HG03575 (cell line): ENCODE measurements around the gene SFXN4.

ENCODE experiments used
- ATAC-seq: cut with Tn5 transposase; IDR thresholded peaks from one replicate; pipeline ENCODE4 v1.9.1; 2021; ENCODE audit not compliant: unreplicated experiment, insufficient number of reproducible peaks, low FRiP score; ENCODE audit errors: extremely low read depth

SFXN4 gene, protein sequence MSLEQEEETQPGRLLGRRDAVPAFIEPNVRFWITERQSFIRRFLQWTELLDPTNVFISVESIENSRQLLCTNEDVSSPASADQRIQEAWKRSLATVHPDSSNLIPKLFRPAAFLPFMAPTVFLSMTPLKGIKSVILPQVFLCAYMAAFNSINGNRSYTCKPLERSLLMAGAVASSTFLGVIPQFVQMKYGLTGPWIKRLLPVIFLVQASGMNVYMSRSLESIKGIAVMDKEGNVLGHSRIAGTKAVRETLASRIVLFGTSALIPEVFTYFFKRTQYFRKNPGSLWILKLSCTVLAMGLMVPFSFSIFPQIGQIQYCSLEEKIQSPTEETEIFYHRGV

DNA sequence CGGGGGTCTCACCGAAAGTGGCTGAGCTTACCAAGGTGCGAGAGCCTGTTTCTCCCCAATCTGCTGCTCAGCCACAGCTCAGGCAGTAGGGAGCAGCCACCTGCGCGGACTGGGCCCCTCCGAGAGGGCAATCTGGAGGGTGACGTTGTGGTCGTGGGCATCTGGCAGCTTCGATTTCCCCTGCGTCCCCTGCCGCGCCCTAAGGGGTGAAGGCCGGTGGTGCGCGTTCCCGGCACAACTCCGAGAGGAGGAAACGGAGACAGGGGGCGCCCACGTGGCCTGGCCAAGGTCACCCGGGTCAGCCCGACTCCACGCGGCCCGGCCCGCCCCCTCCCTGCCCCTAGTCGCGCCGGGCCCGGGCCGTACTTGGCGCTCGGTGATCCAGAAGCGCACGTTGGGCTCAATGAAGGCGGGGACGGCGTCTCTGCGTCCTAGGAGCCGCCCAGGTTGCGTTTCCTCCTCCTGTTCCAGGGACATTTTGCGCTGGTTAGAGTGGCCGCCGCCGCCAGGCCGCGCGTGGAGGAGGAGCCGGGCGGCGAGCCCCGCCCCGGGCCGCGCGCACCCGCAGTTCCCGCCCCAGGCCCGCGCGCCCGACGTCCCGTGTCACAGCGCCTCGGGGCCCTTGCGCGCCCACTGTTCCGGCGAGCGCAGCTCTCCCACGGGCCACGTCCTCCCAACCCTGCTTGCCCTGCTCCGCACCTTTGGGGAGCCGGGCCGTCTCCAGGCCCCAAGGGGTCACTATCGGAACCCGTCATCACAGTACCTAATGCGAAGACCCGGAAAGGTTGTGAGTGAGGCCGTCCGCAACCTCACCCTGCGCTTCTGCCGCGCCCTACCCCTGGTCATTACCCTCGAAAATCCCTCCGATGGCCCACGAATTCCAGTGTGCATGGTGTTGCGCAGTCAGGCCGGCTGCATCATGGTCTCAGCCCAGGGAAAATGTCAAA, at the start of gene SFXN4:
TSS of gene SFXN4 (minus strand) at position 544 of the 947 bp plus-strand sequence. CDS start at position 477, 67 bp downstream.
- ATAC-seq, result no peak

DNA sequence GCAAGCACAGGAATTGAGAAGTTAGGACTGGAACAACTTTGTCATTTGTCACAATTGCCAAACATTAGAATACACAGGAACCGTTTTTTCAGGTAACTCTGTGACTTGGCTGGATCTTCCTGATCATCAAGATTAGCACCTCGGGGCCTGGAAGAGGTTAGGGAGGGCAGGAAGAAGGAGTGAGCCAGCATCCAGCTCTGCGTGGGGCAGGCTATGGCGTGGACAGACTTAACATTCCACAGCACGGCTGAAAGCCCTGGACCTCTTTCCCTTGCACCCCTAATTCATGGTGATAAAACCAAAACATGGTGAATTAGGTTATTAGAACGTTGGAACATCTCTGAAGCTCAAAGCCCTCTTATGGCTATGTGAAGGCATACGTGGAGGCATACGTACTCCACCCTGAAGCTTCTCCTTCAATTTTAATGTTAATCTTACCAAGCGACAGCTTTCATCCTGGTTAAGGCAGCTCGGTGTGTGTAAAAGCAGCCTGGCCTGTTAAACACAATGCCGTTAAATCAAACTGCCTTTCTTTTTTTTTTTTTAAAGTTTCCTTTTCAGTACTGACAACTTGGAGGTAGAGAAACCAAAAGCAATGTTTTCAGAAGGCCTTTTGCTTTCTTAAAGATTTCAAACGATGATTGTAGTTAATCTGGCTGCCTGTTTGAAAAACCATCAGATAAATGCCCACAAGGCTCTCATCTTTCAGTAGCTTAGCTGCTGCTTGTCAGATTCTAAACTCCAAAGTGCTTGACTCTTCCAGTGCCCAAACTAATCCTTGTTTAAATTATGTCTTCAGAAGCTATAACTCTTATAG, 46.3 kb upstream of the SFXN4 start:
- ATAC-seq, result no peak

GRCh38 chr10:119211176-119211575, 45.7 kb upstream of the SFXN4 start:
- ATAC-seq, result no peak

DNA sequence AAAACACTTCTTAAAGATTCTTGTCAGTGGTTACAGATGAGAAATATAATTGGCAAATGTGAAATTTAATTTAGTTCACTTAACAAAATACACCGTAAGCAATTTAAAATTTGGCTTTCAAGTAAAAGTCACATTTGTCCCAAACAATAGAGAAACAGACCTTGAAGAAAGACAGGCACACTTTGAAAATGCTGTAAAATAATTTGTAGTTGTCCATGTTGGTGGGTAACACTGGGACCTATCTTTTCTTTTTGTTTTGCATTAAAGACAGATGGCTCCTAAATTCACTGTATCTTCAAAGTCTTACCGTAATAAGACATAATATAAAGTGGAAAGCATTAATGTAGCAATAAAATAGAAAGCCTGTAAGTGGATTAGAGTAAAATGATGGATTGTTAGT, 45.1 kb upstream of the SFXN4 start:
- ATAC-seq, result no peak

DNA sequence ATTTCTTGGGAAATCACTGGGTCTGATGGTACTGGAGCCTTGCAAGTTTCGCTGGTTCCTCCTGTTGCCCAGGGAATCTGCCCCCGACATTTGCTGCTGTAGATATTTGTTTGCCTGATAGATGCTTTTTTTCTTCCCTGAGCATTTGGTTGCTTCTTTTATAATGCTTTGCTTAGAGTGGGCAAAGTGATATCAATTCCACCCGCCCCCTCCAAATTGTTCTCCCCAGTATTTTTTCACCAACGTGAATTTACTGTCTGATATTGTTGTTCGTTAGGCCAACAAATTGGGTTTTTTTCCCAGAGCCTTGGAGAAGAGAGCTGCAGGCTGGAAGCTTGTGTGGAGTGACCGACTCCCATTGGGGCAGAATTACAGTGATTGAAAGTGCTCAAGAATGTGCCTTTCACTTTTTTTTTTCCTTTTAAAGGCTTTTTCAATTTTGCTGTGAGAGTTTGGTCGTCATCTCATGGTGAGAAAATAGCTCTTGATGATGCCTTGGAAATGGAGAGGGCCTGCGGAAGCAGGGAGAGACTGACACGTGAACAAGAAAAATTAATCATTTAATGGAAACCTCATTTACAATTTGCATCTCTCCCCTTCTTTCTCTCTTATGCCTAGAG, 44.3 kb upstream of the SFXN4 start:
- no peak for ATAC-seq

DNA sequence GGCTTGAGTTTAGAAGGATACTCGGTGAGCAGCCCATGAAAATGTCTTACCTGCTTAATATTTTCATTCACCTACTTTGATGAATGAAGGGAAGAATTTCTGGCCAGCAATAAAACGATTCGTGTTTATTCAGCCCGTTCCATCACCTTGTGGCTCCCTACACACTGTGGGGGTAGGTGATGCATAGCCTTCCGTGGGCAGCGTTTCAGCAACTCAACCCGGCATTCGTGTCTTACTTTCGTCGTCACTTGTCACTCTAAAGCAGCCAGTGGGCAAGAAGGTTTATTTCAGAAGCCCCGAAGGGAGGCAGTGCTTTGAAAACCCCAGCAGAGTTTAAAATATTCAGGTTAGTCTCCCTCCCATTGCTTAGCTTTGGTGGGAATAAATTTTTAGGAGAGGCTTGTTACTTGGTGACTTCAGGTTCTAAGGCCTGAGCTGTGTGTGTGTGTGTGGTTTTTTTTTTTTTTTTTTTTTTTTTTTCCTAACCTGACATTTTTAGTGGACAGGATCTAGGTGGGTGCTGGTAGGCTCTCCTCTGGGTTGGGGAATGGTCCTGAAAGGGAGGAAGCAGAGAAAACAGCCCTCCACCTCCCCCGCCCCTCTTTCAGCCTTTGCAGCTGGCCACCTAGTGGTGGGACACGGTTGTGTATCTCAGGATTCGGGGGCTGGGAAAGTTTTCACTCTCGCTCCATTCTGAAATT, 43.7 kb upstream of the SFXN4 start:
- ATAC-seq, result no peak

- ATAC-seq, result no peak
These were observed 43.0 kb upstream of the SFXN4 start for GRCh38 chr10:119208553-119208940.

DNA sequence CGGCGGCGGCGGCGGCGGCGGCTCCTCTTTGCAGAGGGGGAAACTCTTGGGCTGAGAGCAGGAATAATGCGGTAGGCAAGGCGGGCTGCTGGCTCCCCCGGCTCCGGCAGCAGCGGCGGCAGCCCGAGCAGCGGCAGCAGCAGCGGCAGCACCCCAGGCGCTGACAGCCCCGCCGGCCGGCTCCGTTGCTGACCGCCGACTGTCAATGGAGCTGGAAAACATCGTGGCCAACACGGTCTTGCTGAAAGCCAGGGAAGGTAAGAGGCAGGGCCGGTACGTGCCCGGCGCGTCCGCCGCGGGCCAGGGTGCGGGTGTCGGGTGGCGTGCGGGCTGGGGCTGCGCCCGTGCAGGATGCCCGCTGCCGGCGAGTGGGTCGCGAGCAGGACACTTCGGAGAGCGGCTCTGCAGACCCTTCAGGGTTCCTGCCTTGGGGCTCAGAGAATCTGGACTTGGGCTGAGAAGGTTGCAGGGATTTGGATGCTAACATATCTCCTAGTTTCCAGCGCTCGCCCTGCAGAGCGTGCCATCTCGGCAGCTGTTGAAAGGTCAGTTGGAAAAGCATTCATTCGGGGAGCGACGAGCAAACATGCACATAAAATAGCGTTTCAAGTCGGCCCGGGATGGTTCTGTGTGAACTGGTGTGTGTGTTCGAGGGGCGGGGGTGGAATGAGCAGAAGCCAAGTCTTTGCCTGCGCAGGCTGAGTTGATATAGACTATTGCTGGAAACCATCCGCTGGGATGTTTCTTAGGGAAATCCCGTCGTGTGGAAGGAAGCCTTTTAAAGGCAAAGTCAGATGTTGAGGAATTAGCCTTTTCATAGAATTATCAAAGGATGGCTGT, 42.4 kb upstream of the SFXN4 start:
- no peak for ATAC-seq

GRCh38 chr10:119207366-119207666, 41.8 kb upstream of the SFXN4 start, which contains the start of gene GRK5:
GRK5 (plus strand) TSS chr10:119207571; CDS start chr10:119207918, 347 bp downstream.
- no peak for ATAC-seq

DNA sequence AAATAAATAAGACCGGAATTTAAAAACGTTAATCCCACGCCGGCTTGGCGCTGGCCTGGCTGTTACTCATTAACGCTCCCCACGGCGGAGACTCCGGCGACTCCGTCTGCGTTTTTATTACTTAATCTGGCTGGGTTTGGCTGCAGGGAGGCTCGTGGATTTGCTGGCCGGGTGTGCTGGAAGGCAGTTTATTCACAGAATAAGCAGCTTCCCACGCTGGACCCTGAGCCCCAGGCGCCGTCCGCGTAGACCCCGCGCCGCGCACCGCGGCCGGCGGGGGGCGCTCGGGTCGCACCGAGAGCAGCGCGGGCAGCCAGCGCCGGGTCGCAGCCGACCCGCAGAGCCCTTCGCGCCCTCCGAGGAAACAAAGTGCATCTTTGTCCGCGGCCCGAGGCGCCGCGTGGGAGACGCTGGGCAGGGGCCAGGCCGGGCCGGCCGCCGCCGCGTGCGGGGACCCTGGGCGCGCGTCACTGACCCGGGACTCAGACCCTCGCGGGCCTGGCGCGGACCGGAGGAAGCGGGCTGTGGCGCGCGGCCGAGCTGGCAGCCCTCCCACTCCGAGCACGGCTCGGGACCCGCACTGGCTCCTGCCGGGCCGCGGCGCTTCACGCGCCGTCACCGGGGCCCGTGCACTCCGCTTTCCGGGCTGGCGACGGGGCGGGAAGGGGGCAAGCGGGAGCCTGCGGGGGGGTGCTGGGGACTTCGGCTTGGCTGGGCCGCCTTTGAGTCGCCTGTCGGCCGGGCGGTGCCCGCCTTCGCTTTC, 41.3 kb upstream of the SFXN4 start:
- ATAC-seq, result no peak

DNA sequence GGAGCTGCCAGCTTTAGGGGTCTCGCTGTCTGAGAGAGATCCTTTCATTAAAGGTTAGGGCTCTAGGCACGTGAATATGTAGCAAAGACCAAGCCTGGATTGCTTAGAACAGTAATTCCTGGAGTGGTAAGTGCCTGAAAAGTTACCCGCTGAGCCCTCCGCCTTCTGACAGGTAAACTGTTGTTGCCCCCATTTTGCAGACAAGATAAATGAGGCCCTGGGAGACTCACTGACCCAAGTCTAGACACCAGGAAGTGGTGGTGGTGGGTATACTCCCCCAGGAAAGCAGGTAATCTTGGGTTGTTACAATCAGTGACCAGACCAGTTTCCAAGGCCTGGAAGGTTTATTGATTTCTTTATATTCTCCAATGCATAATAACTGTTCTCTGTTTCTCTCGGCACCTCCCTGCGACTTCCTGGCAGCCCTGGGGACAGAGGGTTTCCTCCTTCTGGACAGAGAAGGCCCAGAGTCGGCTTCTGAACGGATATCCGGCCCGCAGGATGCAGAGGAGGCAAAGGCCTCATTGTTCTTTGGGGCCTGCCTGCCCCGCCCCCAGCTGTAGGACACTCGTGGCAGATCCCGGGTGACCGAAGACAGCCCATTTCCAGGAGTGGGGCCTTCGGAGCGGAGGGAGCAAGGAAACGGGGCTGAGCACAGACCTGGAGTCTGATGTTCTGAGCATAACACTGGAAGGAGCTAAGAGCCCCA, 40.5 kb upstream of the SFXN4 start:
- ATAC-seq, result no peak

GRCh38 chr10:119203006-119203405, 37.5 kb upstream of the SFXN4 start:
- ATAC-seq, result no peak

GRCh38 chr10:119201233-119201632, 35.7 kb upstream of the SFXN4 start:
- no peak for ATAC-seq

- no peak for ATAC-seq
These were observed 33.9 kb upstream of the SFXN4 start for GRCh38 chr10:119199231-119199992.

- no peak for ATAC-seq
These were observed 32.9 kb upstream of the SFXN4 start for GRCh38 chr10:119198438-119198837.

- no peak for ATAC-seq
These were observed 32.4 kb upstream of the SFXN4 start for GRCh38 chr10:119197921-119198320.
